ENCODE results near the gene CHN2. TPM values are rescaled to one million over a fixed set of nuclear protein-coding genes. Genes with fewer than 3 reads are reported as not detected.

The CHN2 gene
- total RNA-seq, 4 donors from 2014 or later, result 8.0 to 9.8 (median 8.9) TPM

- no peaks in the 10 kb centered on the region for H3K36me3 ChIP-seq
- H3K4me1 ChIP-seq, result no peaks in the 10 kb centered on the region
- no peaks in the 10 kb centered on the region for H3K9me3 ChIP-seq
- H3K27me3 ChIP-seq, result no peaks in the 10 kb centered on the region
- intact Hi-C loops (cut with DNase I), result no loop called here
- TF ChIP-seq POLR2A (IDR thresholded peaks at IDR 0.05; ENCODE audit: low read depth), result no peak
- no peak for TF ChIP-seq EP300 (IDR thresholded peaks at IDR 0.05)
- TF ChIP-seq, protein P1, sequence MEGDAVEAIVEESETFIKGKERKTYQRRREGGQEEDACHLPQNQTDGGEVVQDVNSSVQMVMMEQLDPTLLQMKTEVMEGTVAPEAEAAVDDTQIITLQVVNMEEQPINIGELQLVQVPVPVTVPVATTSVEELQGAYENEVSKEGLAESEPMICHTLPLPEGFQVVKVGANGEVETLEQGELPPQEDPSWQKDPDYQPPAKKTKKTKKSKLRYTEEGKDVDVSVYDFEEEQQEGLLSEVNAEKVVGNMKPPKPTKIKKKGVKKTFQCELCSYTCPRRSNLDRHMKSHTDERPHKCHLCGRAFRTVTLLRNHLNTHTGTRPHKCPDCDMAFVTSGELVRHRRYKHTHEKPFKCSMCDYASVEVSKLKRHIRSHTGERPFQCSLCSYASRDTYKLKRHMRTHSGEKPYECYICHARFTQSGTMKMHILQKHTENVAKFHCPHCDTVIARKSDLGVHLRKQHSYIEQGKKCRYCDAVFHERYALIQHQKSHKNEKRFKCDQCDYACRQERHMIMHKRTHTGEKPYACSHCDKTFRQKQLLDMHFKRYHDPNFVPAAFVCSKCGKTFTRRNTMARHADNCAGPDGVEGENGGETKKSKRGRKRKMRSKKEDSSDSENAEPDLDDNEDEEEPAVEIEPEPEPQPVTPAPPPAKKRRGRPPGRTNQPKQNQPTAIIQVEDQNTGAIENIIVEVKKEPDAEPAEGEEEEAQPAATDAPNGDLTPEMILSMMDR (IDR thresholded peaks at IDR 0.05), result no peak
- no peak for TF ChIP-seq POLR2AphosphoS5 (IDR thresholded peaks at IDR 0.05)
- H3K27ac ChIP-seq (replicated peaks in 1 of 4), result no peak overlapping the region
- DNase-seq (ENCODE audit: extremely low spot score), result no peak
- no peak overlapping the region for H3K4me3 ChIP-seq
- WGBS, result 80% methylated on average over 3 of the region's 3 CpGs
Measured at GRCh38 chr7:29410996-29411395, 216.4 kb downstream of the CHN2 start.

GRCh38 chr7:29412912-29413311, 218.3 kb downstream of the CHN2 start:
- Histone ChIP-seq H3K9me3 (no peaks in the 10 kb centered on the region), H3K4me1 (no peaks in the 10 kb centered on the region), H3K36me3 (no peaks in the 10 kb centered on the region), H3K27ac (replicated peaks in 1 of 4) (no peak overlapping the region), H3K4me3 (no peak overlapping the region), H3K27me3 (no peaks in the 10 kb centered on the region)
- no peak for TF ChIP-seq POLR2A (IDR thresholded peaks at IDR 0.05; ENCODE audit: low read depth)
- TF ChIP-seq, protein P1 (IDR thresholded peaks at IDR 0.05), result no peak
- TF ChIP-seq POLR2AphosphoS5 (IDR thresholded peaks at IDR 0.05), result no peak
- no peak for TF ChIP-seq EP300 (IDR thresholded peaks at IDR 0.05)
- intact Hi-C loops (cut with DNase I), result no loop called here
- 87% methylated on average over 3 of the region's 3 CpGs for WGBS
- DNase-seq (ENCODE audit: extremely low spot score), result no peak

GRCh38 chr7:29413626-29414136, 219.1 kb downstream of the CHN2 start:
- no peak for TF ChIP-seq POLR2A (IDR thresholded peaks at IDR 0.05; ENCODE audit: low read depth)
- H3K9me3 ChIP-seq, result no peaks in the 10 kb centered on the region
- no peak for DNase-seq (ENCODE audit: extremely low spot score)
- intact Hi-C loops (cut with DNase I), result no loop called here
- H3K4me1 ChIP-seq, result no peaks in the 10 kb centered on the region
- no peak overlapping the region for H3K27ac ChIP-seq (replicated peaks in 1 of 4)
- H3K27me3 ChIP-seq, result no peaks in the 10 kb centered on the region
- 85% methylated on average over 12 of the region's 12 CpGs for WGBS
- no peaks in the 10 kb centered on the region for H3K36me3 ChIP-seq
- H3K4me3 ChIP-seq, result no peak overlapping the region

DNA sequence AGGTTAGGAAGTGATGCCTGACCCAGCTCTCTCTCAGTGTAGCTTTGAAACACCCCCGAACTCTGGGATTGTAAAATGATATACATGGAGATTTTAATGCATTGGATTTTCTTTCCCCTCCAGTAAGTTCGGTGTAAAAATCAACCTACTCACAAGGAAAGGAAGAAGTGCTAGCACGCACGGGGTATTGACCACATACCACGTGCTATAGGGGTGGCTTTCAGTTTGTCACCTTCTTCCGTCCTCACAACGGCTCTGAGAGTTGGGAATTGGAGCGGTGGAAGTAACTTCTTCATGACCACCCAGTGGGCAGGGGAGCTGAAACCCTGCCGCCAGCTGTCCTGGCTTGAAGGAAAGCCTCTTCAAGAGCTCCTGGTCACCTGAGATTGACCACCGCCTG, 219.6 kb downstream of the CHN2 start:
- Histone ChIP-seq H3K4me1 (no peaks in the 10 kb centered on the region), H3K36me3 (no peaks in the 10 kb centered on the region), H3K27ac (replicated peaks in 1 of 4) (no peak overlapping the region), H3K4me3 (no peak overlapping the region), H3K9me3 (no peaks in the 10 kb centered on the region), H3K27me3 (no peaks in the 10 kb centered on the region)
- WGBS, result 94% methylated on average over 9 of the region's 10 CpGs
- TF ChIP-seq POLR2A (IDR thresholded peaks at IDR 0.05; ENCODE audit: low read depth) (no peak), POLR2AphosphoS5 (IDR thresholded peaks at IDR 0.05) (no peak), EP300 (IDR thresholded peaks at IDR 0.05) (no peak)
- TF ChIP-seq, protein P1 (IDR thresholded peaks at IDR 0.05), result no peak
- intact Hi-C loops (cut with DNase I), result no loop called here
- no peak for DNase-seq (ENCODE audit: extremely low spot score)

GRCh38 chr7:29415215-29415614, 220.6 kb downstream of the CHN2 start:
- 81% methylated on average over 5 of the region's 5 CpGs for WGBS
- no peak for DNase-seq (ENCODE audit: extremely low spot score)
- TF ChIP-seq POLR2A (IDR thresholded peaks at IDR 0.05; ENCODE audit: low read depth) (no peak), POLR2AphosphoS5 (IDR thresholded peaks at IDR 0.05) (no peak)
- H3K4me3 ChIP-seq, result no peak overlapping the region
- no peak overlapping the region for H3K27ac ChIP-seq (replicated peaks in 1 of 4)
- H3K4me1 ChIP-seq, result no peaks in the 10 kb centered on the region
- H3K9me3 ChIP-seq, result no peaks in the 10 kb centered on the region
- intact Hi-C loops (cut with DNase I), result no loop called here
- no peaks in the 10 kb centered on the region for H3K36me3 ChIP-seq
- H3K27me3 ChIP-seq, result no peaks in the 10 kb centered on the region

GRCh38 chr7:29416276-29416937, 221.8 kb downstream of the CHN2 start:
- DNase-seq (ENCODE audit: extremely low spot score), result no peak
- Histone ChIP-seq H3K27ac (replicated peaks in 1 of 4) (no peak overlapping the region), H3K9me3 (no peaks in the 10 kb centered on the region), H3K27me3 (no peaks in the 10 kb centered on the region), H3K36me3 (no peaks in the 10 kb centered on the region), H3K4me3 (no peak overlapping the region), H3K4me1 (no peaks in the 10 kb centered on the region)
- TF ChIP-seq, protein P1 (IDR thresholded peaks at IDR 0.05), result no peak
- TF ChIP-seq EP300 (IDR thresholded peaks at IDR 0.05) (no peak), POLR2AphosphoS5 (IDR thresholded peaks at IDR 0.05) (no peak), POLR2A (IDR thresholded peaks at IDR 0.05; ENCODE audit: low read depth) (no peak)
- 88% methylated on average over 10 of the region's 10 CpGs for WGBS
- intact Hi-C loops (cut with DNase I), result no loop called here
